Sigmoid colon (tissue), 4 donors: ENCODE data around the gene BCL2L13.

Source experiments
- EP300 ChIP-seq, 4 donors: sonication (generic); formaldehyde crosslinking; IDR thresholded peaks; one replicate each; pipeline ENCODE4 v1.6.1; 2017; ENCODE audit warnings: antibody characterized with exemption in 4 of 4
- POLR2A ChIP-seq, 2 donors: fragments of 450-650 bp; IDR thresholded peaks; one replicate each; pipeline ENCODE4 v1.6.1; 2016; ENCODE audit warnings: antibody characterized with exemption in 2 of 2, mild to moderate bottlenecking in 2 of 2, moderate library complexity in 2 of 2
- TF ChIP-seq, protein P1 (sequence below), 4 experiments: fragments of 450-650 bp in 3 of 4; fragments of 200-600 bp in 1 of 4; IDR thresholded peaks; one replicate each; pipeline ENCODE4 v1.5.1; 2016 to 2019; ENCODE audit warnings: antibody characterized with exemption in 4 of 4, mild to moderate bottlenecking in 3 of 4, moderate library complexity in 2 of 4

DNA sequence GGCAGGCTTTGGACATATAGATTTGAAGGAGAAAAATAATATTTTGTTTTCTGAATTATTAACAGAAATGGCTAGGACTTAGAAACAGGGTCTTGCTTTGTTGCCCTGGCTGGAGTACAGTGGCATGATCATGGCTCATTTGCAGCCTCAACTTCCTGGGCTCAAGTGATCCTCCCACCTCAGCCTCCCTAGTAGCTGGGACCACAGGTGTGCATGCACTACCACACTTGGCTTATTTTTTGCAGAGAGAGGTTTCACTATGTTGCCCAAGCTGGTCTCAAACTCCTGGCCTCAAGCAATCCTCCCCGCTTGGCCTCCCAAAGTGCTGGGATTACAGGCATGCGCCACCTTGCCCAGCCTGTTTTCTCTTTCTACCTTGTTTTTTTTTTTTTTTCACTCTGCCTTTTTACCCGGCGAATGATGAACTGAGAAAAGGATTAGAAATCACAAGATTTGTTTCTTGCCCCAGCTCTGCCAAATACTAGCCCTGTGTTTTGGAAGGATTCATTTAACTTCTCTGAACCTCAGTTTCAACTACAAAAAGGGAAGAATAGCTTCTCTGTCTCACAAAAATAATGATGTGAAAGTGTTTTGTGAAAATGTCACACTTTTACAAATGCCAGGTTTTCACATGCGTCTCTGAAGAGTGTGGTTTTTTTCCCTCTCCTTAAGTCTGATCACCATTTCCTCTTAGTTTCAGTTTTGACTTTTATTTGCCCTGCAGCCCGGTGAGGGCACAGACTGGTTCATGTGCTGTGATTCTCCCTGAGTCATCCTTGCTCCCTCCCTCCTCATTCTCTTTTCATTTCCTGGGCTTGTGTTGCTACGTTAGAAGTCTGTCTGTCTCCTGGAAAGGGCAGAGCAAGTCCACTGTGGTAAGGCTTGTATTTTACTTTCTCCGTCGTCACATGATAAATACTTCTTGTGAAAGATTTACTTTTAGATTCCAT is 67.7 kb downstream of the BCL2L13 start:
- TF ChIP-seq, protein P1, sequence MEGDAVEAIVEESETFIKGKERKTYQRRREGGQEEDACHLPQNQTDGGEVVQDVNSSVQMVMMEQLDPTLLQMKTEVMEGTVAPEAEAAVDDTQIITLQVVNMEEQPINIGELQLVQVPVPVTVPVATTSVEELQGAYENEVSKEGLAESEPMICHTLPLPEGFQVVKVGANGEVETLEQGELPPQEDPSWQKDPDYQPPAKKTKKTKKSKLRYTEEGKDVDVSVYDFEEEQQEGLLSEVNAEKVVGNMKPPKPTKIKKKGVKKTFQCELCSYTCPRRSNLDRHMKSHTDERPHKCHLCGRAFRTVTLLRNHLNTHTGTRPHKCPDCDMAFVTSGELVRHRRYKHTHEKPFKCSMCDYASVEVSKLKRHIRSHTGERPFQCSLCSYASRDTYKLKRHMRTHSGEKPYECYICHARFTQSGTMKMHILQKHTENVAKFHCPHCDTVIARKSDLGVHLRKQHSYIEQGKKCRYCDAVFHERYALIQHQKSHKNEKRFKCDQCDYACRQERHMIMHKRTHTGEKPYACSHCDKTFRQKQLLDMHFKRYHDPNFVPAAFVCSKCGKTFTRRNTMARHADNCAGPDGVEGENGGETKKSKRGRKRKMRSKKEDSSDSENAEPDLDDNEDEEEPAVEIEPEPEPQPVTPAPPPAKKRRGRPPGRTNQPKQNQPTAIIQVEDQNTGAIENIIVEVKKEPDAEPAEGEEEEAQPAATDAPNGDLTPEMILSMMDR (IDR thresholded peaks at IDR 0.05), result no peak
- TF ChIP-seq POLR2A (IDR thresholded peaks at IDR 0.05) (peak in 1 of 2 donors; percentile 47), EP300 (IDR thresholded peaks at IDR 0.05) (peak in 1 of 4 donors; percentile 23)
